HEK293 (cell line): ENCODE results near the gene INPP5A.

Source experiments
- CTCF ChIA-PET: fragments of 350-600 bp; formaldehyde crosslinking; extraction: SDS; loops from one replicate; lab custom pipeline; 2021; ENCODE audit warnings: antibody characterized with exemption; lab: Yijun Ruan, JAX
- POLR2A ChIA-PET: fragments of 300-600 bp; formaldehyde crosslinking; extraction: SDS; loops from one replicate; lab custom pipeline; 2020; ENCODE audit warnings: antibody characterized with exemption, inconsistent platforms; lab: Yijun Ruan, JAX
- H3K27ac ChIP-seq: fragments of 200-500 bp; sonication (Bioruptor generic); 2 replicates; pipeline ENCODE4 v1.5.1; 2014; ENCODE audit warnings: low read depth, low read length, control low read depth, inconsistent platforms; ENCODE audit errors: extremely low read depth
- H3K36me3 ChIP-seq, 2 experiments: fragments of 200-500 bp in 1 of 2; sonication (Bioruptor generic) in 1 of 2; 1 replicate in 1 of 2; 2 replicates in 1 of 2; pipeline ENCODE4 v1.5.1; 2014 to 2017; ENCODE audit warnings: inconsistent platforms in 2 of 2, low read length in 2 of 2; ENCODE audit not compliant: control insufficient read depth in 2 of 2, insufficient read depth in 1 of 2
- H3K4me1 ChIP-seq: fragments of 200-500 bp; sonication (Bioruptor generic); 2 replicates; pipeline ENCODE4 v1.5.1; 2014; ENCODE audit warnings: mild to moderate bottlenecking, low read length, inconsistent platforms; ENCODE audit not compliant: control insufficient read depth, insufficient read depth
- H3K4me3 ChIP-seq: 2 replicates; pipeline ENCODE4 v1.5.1; 2011; ENCODE audit warnings: low read depth, mild to moderate bottlenecking, control low read depth, low read length, moderate library complexity
- H3K9me3 ChIP-seq: fragments of 200-500 bp; sonication (Bioruptor generic); 2 replicates; pipeline ENCODE4 v1.5.1; 2014; ENCODE audit warnings: low read depth, low read length, inconsistent platforms; ENCODE audit not compliant: control insufficient read depth, insufficient read depth
- EGR2 ChIP-seq: fragments of 450-650 bp; formaldehyde crosslinking; IDR thresholded peaks from 2 replicates; pipeline ENCODE4 v1.5.1; 2016; ENCODE audit warnings: low read depth, missing biosample characterization, missing genetic modification characterization
- HOXC10 ChIP-seq: sonication (generic); formaldehyde crosslinking; IDR thresholded peaks from 2 replicates; pipeline ENCODE4 v1.8.1; 2023; ENCODE audit warnings: mild to moderate bottlenecking, missing genetic modification reagents
- IKZF3 ChIP-seq: fragments of 450-650 bp; IDR thresholded peaks from 2 replicates; pipeline ENCODE4 v1.5.0; 2018; ENCODE audit warnings: missing biosample characterization, mild to moderate bottlenecking, missing genetic modification characterization, moderate library complexity
- KLF1 ChIP-seq: fragments of 450-650 bp; formaldehyde crosslinking; IDR thresholded peaks from 2 replicates; pipeline ENCODE4 v1.5.1; 2016; ENCODE audit warnings: missing biosample characterization, missing genetic modification characterization
- KLF7 ChIP-seq: fragments of 450-650 bp; formaldehyde crosslinking; IDR thresholded peaks from 2 replicates; pipeline ENCODE4 v1.5.1; 2016; ENCODE audit warnings: missing biosample characterization, missing genetic modification characterization, borderline replicate concordance
- WT1 ChIP-seq: fragments of 450-650 bp; formaldehyde crosslinking; IDR thresholded peaks from 2 replicates; pipeline ENCODE4 v1.5.1; 2016; ENCODE audit warnings: missing biosample characterization, missing genetic modification characterization
- ZBTB26 ChIP-seq: fragments of 450-650 bp; formaldehyde crosslinking; optimal IDR thresholded peaks from 2 replicates; pipeline ENCODE3; 2016; ENCODE audit warnings: missing biosample characterization, mild to moderate bottlenecking, missing genetic modification characterization
- ZBTB44 ChIP-seq: fragments of 450-650 bp; IDR thresholded peaks from 2 replicates; pipeline ENCODE4 v1.5.1; 2018; ENCODE audit warnings: missing biosample characterization, mild to moderate bottlenecking, missing genetic modification characterization
- ZFHX2 ChIP-seq: fragments of 450-650 bp; formaldehyde crosslinking; conservative IDR thresholded peaks from 2 replicates; pipeline ENCODE4 v1.5.1; 2016; ENCODE audit warnings: missing biosample characterization, missing genetic modification characterization
- ZNF24 ChIP-seq: fragments of 450-650 bp; formaldehyde crosslinking; IDR thresholded peaks from 2 replicates; pipeline ENCODE4 v1.5.1; 2016; ENCODE audit warnings: missing biosample characterization, missing genetic modification characterization
- ZNF280D ChIP-seq: fragments of 450-650 bp; formaldehyde crosslinking; IDR thresholded peaks from 2 replicates; pipeline ENCODE4 v1.5.1; 2016; ENCODE audit warnings: missing biosample characterization, missing genetic modification characterization
- ZNF341 ChIP-seq: fragments of 450-650 bp; formaldehyde crosslinking; IDR thresholded peaks from 2 replicates; pipeline ENCODE4; 2016; ENCODE audit warnings: low read depth, missing biosample characterization, missing genetic modification characterization
- ZNF398 ChIP-seq: fragments of 450-650 bp; formaldehyde crosslinking; IDR thresholded peaks from 2 replicates; pipeline ENCODE4 v1.5.1; 2017; ENCODE audit warnings: missing biosample characterization, missing genetic modification characterization
- ZNF433 ChIP-seq: fragments of 450-650 bp; formaldehyde crosslinking; IDR thresholded peaks from 2 replicates; pipeline ENCODE4 v1.5.1; 2016; ENCODE audit warnings: missing biosample characterization, missing genetic modification characterization, low read depth
- ZNF501 ChIP-seq: fragments of 450-650 bp; formaldehyde crosslinking; IDR thresholded peaks from 2 replicates; pipeline ENCODE4 v1.5.1; 2016; ENCODE audit warnings: missing biosample characterization, missing genetic modification characterization
- ZNF529 ChIP-seq: fragments of 450-650 bp; formaldehyde crosslinking; IDR thresholded peaks from 2 replicates; pipeline ENCODE4 v1.5.1; 2017; ENCODE audit warnings: missing genetic modification characterization, missing biosample characterization; ENCODE audit not compliant: insufficient replicate concordance
- ZNF555 ChIP-seq: fragments of 450-650 bp; formaldehyde crosslinking; conservative IDR thresholded peaks from 2 replicates; pipeline ENCODE4 v1.5.1; 2017; ENCODE audit warnings: missing biosample characterization, mild to moderate bottlenecking, missing genetic modification characterization, inconsistent platforms
- ZNF571 ChIP-seq: fragments of 450-650 bp; formaldehyde crosslinking; IDR thresholded peaks from 2 replicates; pipeline ENCODE4 v1.5.0; 2017; ENCODE audit warnings: missing biosample characterization, missing genetic modification characterization
- ZNF621 ChIP-seq: fragments of 450-650 bp; formaldehyde crosslinking; IDR thresholded peaks from 2 replicates; pipeline ENCODE4 v1.5.1; 2017; ENCODE audit warnings: missing biosample characterization, missing genetic modification characterization
- ZNF626 ChIP-seq: fragments of 450-650 bp; sonication (Bioruptor Pico); formaldehyde crosslinking; IDR thresholded peaks from 2 replicates; pipeline ENCODE4 v1.5.1; 2018; ENCODE audit warnings: missing biosample characterization, missing genetic modification characterization, inconsistent platforms
- ZNF629 ChIP-seq: fragments of 450-650 bp; formaldehyde crosslinking; IDR thresholded peaks from 2 replicates; pipeline ENCODE4 v1.5.1; 2017; ENCODE audit warnings: missing biosample characterization, missing genetic modification characterization
- ZNF677 ChIP-seq: fragments of 450-650 bp; IDR thresholded peaks from 2 replicates; pipeline ENCODE4 v1.5.0; 2018; ENCODE audit warnings: missing biosample characterization, mild to moderate bottlenecking, missing genetic modification characterization, moderate library complexity
- ZNF704 ChIP-seq: fragments of 450-650 bp; formaldehyde crosslinking; IDR thresholded peaks from 2 replicates; pipeline ENCODE4 v1.5.1; 2016; ENCODE audit warnings: missing biosample characterization, missing genetic modification characterization
- ZNF776 ChIP-seq: fragments of 450-650 bp; formaldehyde crosslinking; IDR thresholded peaks from 2 replicates; pipeline ENCODE4 v1.5.0; 2017; ENCODE audit warnings: missing biosample characterization, missing genetic modification characterization, borderline replicate concordance
- TF ChIP-seq, protein P1 (sequence below): fragments of 450-650 bp; formaldehyde crosslinking; IDR thresholded peaks from 2 replicates; pipeline ENCODE4 v1.5.1; 2016; ENCODE audit warnings: missing biosample characterization, missing genetic modification characterization

INPP5A gene

GRCh38 chr10:132611026-132611910 lies 73.7 kb downstream of the INPP5A start (continued):
- no peak for TF ChIP-seq ZNF704
- TF ChIP-seq ZNF501 (tag by site-specific recombination): no peak
- TF ChIP-seq, all 188 proteins: peak for 5

- Histone ChIP-seq H3K27ac (no peak overlapping the region), H3K4me3 (no peak overlapping the region), H3K4me1 (peaks cover 3% of the 10 kb centered on the region; the same call in 1 of the 2 replicates), H3K9me3 (no peaks in the 10 kb centered on the region), H3K36me3 (no peaks in the 10 kb centered on the region)
- CTCF ChIA-PET: no interaction called here
- POLR2A ChIA-PET: no interaction called here
- TF ChIP-seq ZNF501 (tag by site-specific recombination): no peak
- TF ChIP-seq ZNF341 (tag by site-specific recombination): peak; percentile 53
- TF ChIP-seq ZNF280D (tag by site-specific recombination): no peak
- TF ChIP-seq HOXC10 (CRISPR knock-in tag): no peak
- no peak for TF ChIP-seq ZNF629 (tag by site-specific recombination)
- no peak for TF ChIP-seq ZNF626
- TF ChIP-seq ZNF571 (tag by site-specific recombination): no peak
- peak; percentile 98 for TF ChIP-seq KLF1 (tag by site-specific recombination)
- TF ChIP-seq ZNF677 (tag by site-specific recombination): no peak
- TF ChIP-seq ZNF529: no peak
- no peak for TF ChIP-seq IKZF3 (tag by site-specific recombination)
- TF ChIP-seq ZBTB26 (tag by site-specific recombination): no peak
- no peak for TF ChIP-seq ZNF555
- TF ChIP-seq ZNF398 (tag by site-specific recombination): 0 out of 2 replicates have a peak, but pooled peaks have one; percentile 29
- peak; percentile 96 for TF ChIP-seq ZFHX2
- TF ChIP-seq ZNF621 (tag by site-specific recombination): no peak
- TF ChIP-seq EGR2: peak; percentile 94
- TF ChIP-seq, protein P1, sequence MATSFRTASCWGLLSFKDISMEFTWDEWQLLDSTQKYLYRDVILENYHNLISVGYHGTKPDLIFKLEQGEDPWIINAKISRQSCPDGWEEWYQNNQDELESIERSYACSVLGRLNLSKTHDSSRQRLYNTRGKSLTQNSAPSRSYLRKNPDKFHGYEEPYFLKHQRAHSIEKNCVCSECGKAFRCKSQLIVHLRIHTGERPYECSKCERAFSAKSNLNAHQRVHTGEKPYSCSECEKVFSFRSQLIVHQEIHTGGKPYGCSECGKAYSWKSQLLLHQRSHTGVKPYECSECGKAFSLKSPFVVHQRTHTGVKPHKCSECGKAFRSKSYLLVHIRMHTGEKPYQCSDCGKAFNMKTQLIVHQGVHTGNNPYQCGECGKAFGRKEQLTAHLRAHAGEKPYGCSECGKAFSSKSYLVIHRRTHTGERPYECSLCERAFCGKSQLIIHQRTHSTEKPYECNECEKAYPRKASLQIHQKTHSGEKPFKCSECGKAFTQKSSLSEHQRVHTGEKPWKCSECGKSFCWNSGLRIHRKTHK (tag by site-specific recombination): no peak
- TF ChIP-seq ZBTB44 (tag by site-specific recombination): no peak
- TF ChIP-seq WT1: 0 out of 2 replicates have a peak, but pooled peaks have one; percentile 25
- no peak for TF ChIP-seq ZNF24
- no peak for TF ChIP-seq ZNF433
- TF ChIP-seq KLF7: no peak
- no peak for TF ChIP-seq ZNF776 (tag by site-specific recombination)
These were observed 74.4 kb downstream of the INPP5A start for GRCh38 chr10:132611986-132612385.
